ENCODE measurements around the gene PABPN1.

The PABPN1 gene

DNA sequence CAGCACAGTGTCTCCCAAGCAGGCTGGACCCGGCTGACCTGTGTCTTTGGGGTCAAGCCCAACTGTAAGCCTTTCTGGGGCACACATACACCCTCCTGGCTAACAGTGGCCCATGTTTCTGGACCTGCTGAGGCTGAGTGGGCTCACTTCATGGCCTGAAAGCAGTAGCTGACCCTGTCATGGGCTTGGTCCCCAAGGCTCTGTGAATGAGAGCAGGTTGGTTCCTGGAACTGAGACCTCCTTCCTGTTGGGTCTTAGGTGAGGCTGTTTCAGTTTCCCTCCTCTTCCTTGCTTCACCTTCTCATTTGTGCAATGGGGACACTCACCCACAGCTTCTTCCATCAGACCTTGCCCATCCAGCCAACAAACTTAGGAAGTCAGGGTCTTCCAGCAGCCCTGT, 50.6 kb downstream of the PABPN1 start:
- H3K27me3 ChIP-seq, result no peaks in the 10 kb centered on the region
- DNase-seq, result no peak
- no peaks in the 10 kb centered on the region for H3K36me3 ChIP-seq
- peaks cover 0 to 8% (median 2%) of the 10 kb centered on the region in 4 donors for H3K4me1 ChIP-seq
- no peak for TF ChIP-seq CTCF (IDR thresholded peaks at IDR 0.05)
- intact Hi-C loops (cut with DNase I; ENCODE audit: low total_unique reads), result no loop called here
- H3K9me3 ChIP-seq, result no peaks in the 10 kb centered on the region
- H3K4me3 ChIP-seq, result no peak overlapping the region
- H3K27ac ChIP-seq, result no peak overlapping the region

DNA sequence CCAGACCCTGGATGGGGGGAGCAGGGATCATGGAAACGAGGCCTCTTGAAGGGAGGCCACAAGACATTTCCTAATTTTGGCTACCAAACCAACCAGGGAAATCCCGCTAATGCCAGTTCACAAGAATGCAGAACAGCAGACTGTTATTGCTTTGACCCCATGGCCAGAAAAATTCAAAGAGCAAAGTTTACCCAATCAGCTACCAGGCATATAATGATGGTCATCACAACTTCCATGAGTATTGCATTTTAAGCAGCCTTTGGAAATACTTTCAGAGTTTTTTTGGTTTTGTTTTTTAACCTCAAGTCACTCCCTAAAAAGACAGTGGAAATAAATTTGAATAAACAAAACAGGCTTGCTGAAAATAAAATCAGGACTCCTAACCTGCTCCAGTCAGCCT, 51.3 kb downstream of the PABPN1 start, which contains the start of gene IL25:
TSS of gene IL25 (plus strand) at position 301 of the 400 bp plus-strand sequence.
- Histone ChIP-seq H3K4me1 (peaks cover 0 to 6% (median 2%) of the 10 kb centered on the region in 4 donors), H3K27me3 (no peaks in the 10 kb centered on the region), H3K4me3 (no peak within 1 kb of the TSS), H3K9me3 (no peaks in the 10 kb centered on the region), H3K27ac (no peak within 1 kb of the TSS), H3K36me3 (no peaks in the 10 kb centered on the region)
- intact Hi-C loops (cut with DNase I; ENCODE audit: low total_unique reads), result no loop called here
- no peak for DNase-seq
- TF ChIP-seq CTCF (IDR thresholded peaks at IDR 0.05), result no peak

DNA sequence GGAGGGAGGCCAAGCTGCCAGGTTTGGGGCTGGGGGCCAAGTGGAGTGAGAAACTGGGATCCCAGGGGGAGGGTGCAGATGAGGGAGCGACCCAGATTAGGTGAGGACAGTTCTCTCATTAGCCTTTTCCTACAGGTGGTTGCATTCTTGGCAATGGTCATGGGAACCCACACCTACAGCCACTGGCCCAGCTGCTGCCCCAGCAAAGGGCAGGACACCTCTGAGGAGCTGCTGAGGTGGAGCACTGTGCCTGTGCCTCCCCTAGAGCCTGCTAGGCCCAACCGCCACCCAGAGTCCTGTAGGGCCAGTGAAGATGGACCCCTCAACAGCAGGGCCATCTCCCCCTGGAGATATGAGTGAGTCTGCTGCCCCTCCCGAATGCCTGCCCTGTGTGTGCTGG, 51.8 kb downstream of the PABPN1 start:
- intact Hi-C loops (cut with DNase I; ENCODE audit: low total_unique reads), result no loop called here
- no peaks in the 10 kb centered on the region for H3K9me3 ChIP-seq
- no peaks in the 10 kb centered on the region for H3K36me3 ChIP-seq
- H3K4me1 ChIP-seq, result peaks cover 0 to 6% (median 2%) of the 10 kb centered on the region in 4 donors
- H3K27ac ChIP-seq, result no peak overlapping the region
- no peaks in the 10 kb centered on the region for H3K27me3 ChIP-seq
- TF ChIP-seq CTCF (IDR thresholded peaks at IDR 0.05), result no peak
- H3K4me3 ChIP-seq, result no peak overlapping the region
- no peak for DNase-seq

Data from tibial artery (tissue), 4 donors.